ENCODE results near the gene FARS2.
A peak's percentile ranks its signal among the peaks of the same experiment; 100 is the strongest.

Gene FARS2

GRCh38 chr6:5747379-5747778 lies 486.1 kb downstream of the FARS2 start:
- Histone ChIP-seq H3K9me3 (ENCODE audit: insufficient read depth, low read depth, low read length) (peaks cover 2% of the 10 kb centered on the region), H4K12ac (ENCODE audit: low read depth, low read length) (peak overlapping the region; percentile 27), H3K14ac (ENCODE audit: low read length) (no peak overlapping the region), H3K4ac (ENCODE audit: low read depth, low read length) (no peak overlapping the region), H3K4me3 (ENCODE audit: low read depth, low read length) (no peak overlapping the region), H2AK5ac (ENCODE audit: low read length) (no peak overlapping the region), H3K23ac (ENCODE audit: low read length) (no peak overlapping the region), H4K91ac (ENCODE audit: low read depth, low read length) (no peak overlapping the region), H3K36me3 (ENCODE audit: control insufficient read depth in 1 of 2, insufficient read depth in 2 of 2, low read length in 2 of 2) (no peaks in the 10 kb centered on the region), H3K9ac (ENCODE audit: low read length) (no peak overlapping the region), H3K4me2 (ENCODE audit: low read length) (no peak overlapping the region), H3K79me1 (ENCODE audit: low read length) (no peaks in the 10 kb centered on the region), H3K79me2 (ENCODE audit: control insufficient read depth, insufficient read depth, low read length, poor library complexity) (no peaks in the 10 kb centered on the region), H2BK12ac (ENCODE audit: low read length) (no peak overlapping the region), H3K27ac (ENCODE audit: low read depth, low read length) (no peak overlapping the region), H2BK120ac (ENCODE audit: insufficient read depth, low read length, poor library complexity) (no peak overlapping the region), H3K4me1 (ENCODE audit: control insufficient read depth in 1 of 2, insufficient read depth in 2 of 2, low read length in 2 of 2) (peaks cover 2 to 7% of the 10 kb centered on the region in 2 experiments), H4K8ac (ENCODE audit: low read depth, low read length) (no peak overlapping the region), H2AFZ (ENCODE audit: insufficient read depth, low read length, poor library complexity) (no peak overlapping the region), H3K27me3 (ENCODE audit: insufficient read depth, low read length) (no peaks in the 10 kb centered on the region), H3K18ac (ENCODE audit: low read length) (no peak overlapping the region), H2BK5ac (ENCODE audit: low read depth, low read length, poor library complexity) (no peak overlapping the region)
- no CpG with 5 or more reads among the region's 2 CpGs for WGBS (ENCODE audit: extremely low coverage, insufficient coverage, insufficient read length)
- no peak for DNase-seq

GRCh38 chr6:5749016-5749650 lies 487.8 kb downstream of the FARS2 start:
- Histone ChIP-seq H2AFZ (ENCODE audit: insufficient read depth, low read length, poor library complexity) (no peak overlapping the region), H2AK5ac (ENCODE audit: low read length) (no peak overlapping the region), H3K9me3 (ENCODE audit: insufficient read depth, low read depth, low read length) (peaks cover 4% of the 10 kb centered on the region), H3K79me1 (ENCODE audit: low read length) (no peaks in the 10 kb centered on the region), H2BK5ac (ENCODE audit: low read depth, low read length, poor library complexity) (no peak overlapping the region), H3K14ac (ENCODE audit: low read length) (no peak overlapping the region), H3K27ac (ENCODE audit: low read depth, low read length) (no peak overlapping the region), H3K4ac (ENCODE audit: low read depth, low read length) (no peak overlapping the region), H2BK120ac (ENCODE audit: insufficient read depth, low read length, poor library complexity) (no peak overlapping the region), H3K4me2 (ENCODE audit: low read length) (no peak overlapping the region), H3K4me1 (ENCODE audit: control insufficient read depth in 1 of 2, insufficient read depth in 2 of 2, low read length in 2 of 2) (peaks cover 5 to 9% of the 10 kb centered on the region in 2 experiments), H4K8ac (ENCODE audit: low read depth, low read length) (no peak overlapping the region), H4K12ac (ENCODE audit: low read depth, low read length) (no peak overlapping the region), H3K23ac (ENCODE audit: low read length) (no peak overlapping the region), H4K91ac (ENCODE audit: low read depth, low read length) (no peak overlapping the region), H3K36me3 (ENCODE audit: control insufficient read depth in 1 of 2, insufficient read depth in 2 of 2, low read length in 2 of 2) (no peaks in the 10 kb centered on the region), H3K9ac (ENCODE audit: low read length) (no peak overlapping the region), H2BK12ac (ENCODE audit: low read length) (no peak overlapping the region), H3K18ac (ENCODE audit: low read length) (no peak overlapping the region), H3K4me3 (ENCODE audit: low read depth, low read length) (no peak overlapping the region), H3K27me3 (ENCODE audit: insufficient read depth, low read length) (no peaks in the 10 kb centered on the region), H3K79me2 (ENCODE audit: control insufficient read depth, insufficient read depth, low read length, poor library complexity) (no peaks in the 10 kb centered on the region)
- no CpG with 5 or more reads among the region's 6 CpGs for WGBS (ENCODE audit: extremely low coverage, insufficient coverage, insufficient read length)
- no peak for DNase-seq

GRCh38 chr6:5749651-5750215 lies 488.4 kb downstream of the FARS2 start:
- H3K18ac ChIP-seq (ENCODE audit: low read length): no peak overlapping the region
- H3K23ac ChIP-seq (ENCODE audit: low read length): no peak overlapping the region
- H4K8ac ChIP-seq (ENCODE audit: low read depth, low read length): no peak overlapping the region
- no peak overlapping the region for H2BK12ac ChIP-seq (ENCODE audit: low read length)
- peaks cover 4% of the 10 kb centered on the region for H3K9me3 ChIP-seq (ENCODE audit: insufficient read depth, low read depth, low read length)
- no peak overlapping the region for H3K4me3 ChIP-seq (ENCODE audit: low read depth, low read length)
- H3K27me3 ChIP-seq (ENCODE audit: insufficient read depth, low read length): no peaks in the 10 kb centered on the region
- no peaks in the 10 kb centered on the region for H3K79me1 ChIP-seq (ENCODE audit: low read length)
- no peak overlapping the region for H3K27ac ChIP-seq (ENCODE audit: low read depth, low read length)
- H2AK5ac ChIP-seq (ENCODE audit: low read length): no peak overlapping the region
- no peak overlapping the region for H2BK5ac ChIP-seq (ENCODE audit: low read depth, low read length, poor library complexity)
- no peaks in the 10 kb centered on the region for H3K79me2 ChIP-seq (ENCODE audit: control insufficient read depth, insufficient read depth, low read length, poor library complexity)
- no peak overlapping the region for H2BK120ac ChIP-seq (ENCODE audit: insufficient read depth, low read length, poor library complexity)
- H3K4ac ChIP-seq (ENCODE audit: low read depth, low read length): no peak overlapping the region
- no peak overlapping the region for H3K14ac ChIP-seq (ENCODE audit: low read length)
- no peak overlapping the region for H3K4me2 ChIP-seq (ENCODE audit: low read length)
- no peak for DNase-seq
- H4K12ac ChIP-seq (ENCODE audit: low read depth, low read length): no peak overlapping the region
- H2AFZ ChIP-seq (ENCODE audit: insufficient read depth, low read length, poor library complexity): no peak overlapping the region
- peaks cover 5 to 9% of the 10 kb centered on the region in 2 experiments for H3K4me1 ChIP-seq (ENCODE audit: control insufficient read depth in 1 of 2, insufficient read depth in 2 of 2, low read length in 2 of 2)
- no peak overlapping the region for H3K9ac ChIP-seq (ENCODE audit: low read length)
- H4K91ac ChIP-seq (ENCODE audit: low read depth, low read length): no peak overlapping the region
- H3K36me3 ChIP-seq (ENCODE audit: control insufficient read depth in 1 of 2, insufficient read depth in 2 of 2, low read length in 2 of 2): no peaks in the 10 kb centered on the region
- no CpG with 5 or more reads among the region's 9 CpGs for WGBS (ENCODE audit: extremely low coverage, insufficient coverage, insufficient read length)

- no peak overlapping the region for H3K4ac ChIP-seq (ENCODE audit: low read depth, low read length)
- no peak overlapping the region for H4K8ac ChIP-seq (ENCODE audit: low read depth, low read length)
- H2BK120ac ChIP-seq (ENCODE audit: insufficient read depth, low read length, poor library complexity): no peak overlapping the region
- no peaks in the 10 kb centered on the region for H3K79me2 ChIP-seq (ENCODE audit: control insufficient read depth, insufficient read depth, low read length, poor library complexity)
- no peak overlapping the region for H3K4me3 ChIP-seq (ENCODE audit: low read depth, low read length)
- no peak overlapping the region for H3K27ac ChIP-seq (ENCODE audit: low read depth, low read length)
- no peak overlapping the region for H2AFZ ChIP-seq (ENCODE audit: insufficient read depth, low read length, poor library complexity)
- no peak overlapping the region for H2AK5ac ChIP-seq (ENCODE audit: low read length)
- H3K9me3 ChIP-seq (ENCODE audit: insufficient read depth, low read depth, low read length): peaks cover 4% of the 10 kb centered on the region
- no peak overlapping the region for H3K9ac ChIP-seq (ENCODE audit: low read length)
- no peak overlapping the region for H2BK5ac ChIP-seq (ENCODE audit: low read depth, low read length, poor library complexity)
- no peak overlapping the region for H3K18ac ChIP-seq (ENCODE audit: low read length)
- no CpG with 5 or more reads among the region's 9 CpGs for WGBS (ENCODE audit: extremely low coverage, insufficient coverage, insufficient read length)
- no peak overlapping the region for H2BK12ac ChIP-seq (ENCODE audit: low read length)
- no peak for DNase-seq
- H3K27me3 ChIP-seq (ENCODE audit: insufficient read depth, low read length): no peaks in the 10 kb centered on the region
- H3K23ac ChIP-seq (ENCODE audit: low read length): no peak overlapping the region
- no peaks in the 10 kb centered on the region for H3K79me1 ChIP-seq (ENCODE audit: low read length)
- no peak overlapping the region for H4K12ac ChIP-seq (ENCODE audit: low read depth, low read length)
- no peaks in the 10 kb centered on the region for H3K36me3 ChIP-seq (ENCODE audit: control insufficient read depth in 1 of 2, insufficient read depth in 2 of 2, low read length in 2 of 2)
- H3K14ac ChIP-seq (ENCODE audit: low read length): no peak overlapping the region
- H3K4me1 ChIP-seq (ENCODE audit: control insufficient read depth in 1 of 2, insufficient read depth in 2 of 2, low read length in 2 of 2): peaks cover 5 to 9% of the 10 kb centered on the region in 2 experiments
- H4K91ac ChIP-seq (ENCODE audit: low read depth, low read length): no peak overlapping the region
- H3K4me2 ChIP-seq (ENCODE audit: low read length): no peak overlapping the region
Observed at GRCh38 chr6:5751525-5752390, 490.4 kb downstream of the FARS2 start.
